GM12865 (cell line): Measurements from ENCODE around the gene UGT1A4.
"Not testable (repeated sequence)": the region's sequence is repeated elsewhere in the genome, so short reads cannot be mapped to it uniquely, and the experiment has no call there.

Source experiments
- DNase-seq: peaks from one replicate; pipeline ENCODE4 v3.0.0; 2010; ENCODE audit warnings: low read depth
- H3K4me3 ChIP-seq: 2 replicates; pipeline ENCODE4 v1.5.1; 2011; ENCODE audit warnings: mild to moderate bottlenecking, low read depth, low read length, control low read depth
- TF ChIP-seq, protein P1 (sequence below): IDR thresholded peaks from 2 replicates; pipeline ENCODE4 v1.5.1; 2011; ENCODE audit warnings: low read length, control low read depth, low read depth, inconsistent platforms; ENCODE audit not compliant: insufficient read depth; ENCODE audit errors: missing control alignments

Gene UGT1A4

DNA sequence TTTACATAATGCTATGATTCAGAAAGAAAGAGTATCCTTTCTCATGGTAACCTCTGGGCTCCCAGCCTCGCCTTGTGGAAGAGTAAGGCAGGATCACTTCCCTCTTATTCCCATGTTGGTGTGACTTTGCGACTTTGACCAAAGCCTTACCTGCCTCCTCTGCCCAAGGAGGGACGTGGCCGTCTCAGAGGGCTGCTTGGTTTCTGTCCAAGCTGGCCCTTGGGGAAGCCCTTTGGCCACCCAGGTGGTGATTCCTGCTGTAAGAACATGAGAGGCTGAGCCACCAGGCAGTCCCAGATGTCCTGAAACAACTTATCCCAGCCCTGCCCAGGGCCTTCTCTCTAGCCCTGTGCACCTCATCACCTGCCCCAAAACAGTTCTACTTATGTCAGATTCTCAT is 19.8 kb upstream of the UGT1A4 start:
- H3K4me3 ChIP-seq: no peak overlapping the region
- TF ChIP-seq, protein P1, sequence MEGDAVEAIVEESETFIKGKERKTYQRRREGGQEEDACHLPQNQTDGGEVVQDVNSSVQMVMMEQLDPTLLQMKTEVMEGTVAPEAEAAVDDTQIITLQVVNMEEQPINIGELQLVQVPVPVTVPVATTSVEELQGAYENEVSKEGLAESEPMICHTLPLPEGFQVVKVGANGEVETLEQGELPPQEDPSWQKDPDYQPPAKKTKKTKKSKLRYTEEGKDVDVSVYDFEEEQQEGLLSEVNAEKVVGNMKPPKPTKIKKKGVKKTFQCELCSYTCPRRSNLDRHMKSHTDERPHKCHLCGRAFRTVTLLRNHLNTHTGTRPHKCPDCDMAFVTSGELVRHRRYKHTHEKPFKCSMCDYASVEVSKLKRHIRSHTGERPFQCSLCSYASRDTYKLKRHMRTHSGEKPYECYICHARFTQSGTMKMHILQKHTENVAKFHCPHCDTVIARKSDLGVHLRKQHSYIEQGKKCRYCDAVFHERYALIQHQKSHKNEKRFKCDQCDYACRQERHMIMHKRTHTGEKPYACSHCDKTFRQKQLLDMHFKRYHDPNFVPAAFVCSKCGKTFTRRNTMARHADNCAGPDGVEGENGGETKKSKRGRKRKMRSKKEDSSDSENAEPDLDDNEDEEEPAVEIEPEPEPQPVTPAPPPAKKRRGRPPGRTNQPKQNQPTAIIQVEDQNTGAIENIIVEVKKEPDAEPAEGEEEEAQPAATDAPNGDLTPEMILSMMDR: no peak

DNA sequence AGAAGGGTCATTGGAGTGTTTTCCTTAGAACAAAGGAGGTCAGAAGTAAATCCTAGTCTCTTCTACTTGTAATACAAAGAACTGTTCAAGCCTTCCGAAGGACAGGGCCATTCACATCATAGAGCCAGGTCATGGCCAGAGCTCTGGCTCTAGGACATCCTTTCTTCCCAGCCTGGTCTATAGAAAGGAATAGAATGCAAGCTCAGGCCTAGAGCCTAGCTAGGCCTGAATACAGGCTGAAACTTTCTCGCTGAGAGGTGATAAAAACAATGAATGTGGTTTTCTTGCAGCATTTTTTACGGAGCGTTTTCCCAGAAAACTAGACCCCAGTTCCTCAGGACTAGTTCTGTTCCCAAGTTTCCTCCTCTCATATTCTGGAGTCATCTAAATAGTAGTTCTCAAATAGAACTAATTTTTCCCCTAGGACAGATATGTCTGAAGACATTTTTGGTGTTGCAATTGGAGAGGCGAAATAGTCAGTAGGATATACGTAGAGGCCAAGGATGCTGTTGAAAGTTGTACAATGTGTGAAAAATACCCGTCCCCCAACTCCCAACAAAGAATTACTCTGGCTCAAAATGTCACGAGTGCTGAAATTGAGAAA is 19.0 kb upstream of the UGT1A4 start:
- TF ChIP-seq, protein P1: no peak
- DNase-seq: no peak

More for the DNA sequence above, 19.8 kb upstream of the UGT1A4 start:
- DNase-seq: no peak

DNA sequence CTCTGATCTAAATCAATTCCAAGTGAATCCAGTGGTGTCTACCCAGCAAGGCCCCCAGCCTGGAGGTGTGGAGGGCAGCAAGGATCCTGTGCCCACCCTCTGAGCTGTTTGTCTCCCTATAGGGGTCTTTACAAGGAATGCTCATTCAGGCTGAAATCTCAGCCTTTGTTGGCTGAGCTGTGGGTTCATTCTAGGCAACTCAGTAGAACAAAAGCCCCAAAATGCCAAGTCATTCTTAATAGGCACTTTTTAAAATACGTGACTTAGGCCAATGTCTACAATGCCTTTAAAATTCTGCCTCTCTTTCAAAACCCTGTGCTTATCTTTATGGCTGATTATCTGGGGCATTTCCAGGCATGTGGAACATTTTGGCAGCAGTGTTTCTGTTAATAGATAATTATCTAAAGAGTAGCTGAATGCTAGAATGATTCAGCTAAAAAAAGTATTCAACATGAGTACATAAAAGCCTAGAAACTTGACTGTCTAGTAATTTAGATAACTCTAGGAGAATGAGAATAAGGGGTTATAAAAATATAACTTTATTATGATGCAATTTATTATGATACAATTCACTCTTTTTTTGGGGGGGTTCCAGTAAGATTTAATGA is 18.4 kb upstream of the UGT1A4 start:
- no peak overlapping the region for H3K4me3 ChIP-seq
- no peak for DNase-seq
- TF ChIP-seq, protein P1: no peak

More for the DNA sequence above, 19.0 kb upstream of the UGT1A4 start:
- H3K4me3 ChIP-seq: no peak overlapping the region

DNA sequence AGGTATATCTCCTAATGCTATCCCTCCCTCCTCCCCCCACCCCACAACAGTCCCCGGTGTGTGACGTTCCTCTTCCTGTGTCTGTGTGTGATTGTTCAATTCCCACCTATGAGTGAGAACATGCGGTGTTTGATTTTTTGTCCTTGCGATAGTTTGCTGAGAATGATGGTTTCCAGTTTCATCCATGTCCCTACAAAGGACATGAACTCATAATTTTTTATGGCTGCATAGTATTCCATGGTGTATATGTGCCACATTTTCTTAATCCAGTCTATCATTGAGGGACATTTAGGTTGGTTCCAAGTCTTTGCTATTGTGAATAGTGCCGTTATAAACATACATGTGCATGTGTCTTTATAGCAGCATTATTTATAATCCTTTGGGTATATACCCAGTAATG is 17.7 kb upstream of the UGT1A4 start:
- DNase-seq, H3K4me3 ChIP-seq: not testable (repeated sequence)

DNA sequence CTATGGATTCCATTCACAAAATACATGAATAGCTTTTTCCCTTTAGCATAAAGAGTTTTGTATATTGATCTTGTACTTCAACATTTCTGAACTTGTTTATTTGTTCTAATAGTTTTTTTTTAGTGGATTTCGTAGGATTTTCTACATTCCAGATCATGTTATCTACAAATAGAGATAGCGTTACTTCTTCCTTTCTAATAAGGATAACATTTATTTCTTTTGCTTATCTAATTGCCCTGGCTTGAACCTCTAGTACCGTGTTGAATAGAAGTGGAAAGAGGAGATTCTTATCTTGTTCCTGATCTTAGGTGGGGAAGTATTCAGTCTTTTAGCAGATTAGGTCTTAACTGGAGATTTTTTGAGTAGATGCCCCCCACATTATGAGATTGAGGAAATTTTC is 16.3 kb upstream of the UGT1A4 start:
- no peak overlapping the region for H3K4me3 ChIP-seq
- TF ChIP-seq, protein P1: no peak
- no peak for DNase-seq

DNA sequence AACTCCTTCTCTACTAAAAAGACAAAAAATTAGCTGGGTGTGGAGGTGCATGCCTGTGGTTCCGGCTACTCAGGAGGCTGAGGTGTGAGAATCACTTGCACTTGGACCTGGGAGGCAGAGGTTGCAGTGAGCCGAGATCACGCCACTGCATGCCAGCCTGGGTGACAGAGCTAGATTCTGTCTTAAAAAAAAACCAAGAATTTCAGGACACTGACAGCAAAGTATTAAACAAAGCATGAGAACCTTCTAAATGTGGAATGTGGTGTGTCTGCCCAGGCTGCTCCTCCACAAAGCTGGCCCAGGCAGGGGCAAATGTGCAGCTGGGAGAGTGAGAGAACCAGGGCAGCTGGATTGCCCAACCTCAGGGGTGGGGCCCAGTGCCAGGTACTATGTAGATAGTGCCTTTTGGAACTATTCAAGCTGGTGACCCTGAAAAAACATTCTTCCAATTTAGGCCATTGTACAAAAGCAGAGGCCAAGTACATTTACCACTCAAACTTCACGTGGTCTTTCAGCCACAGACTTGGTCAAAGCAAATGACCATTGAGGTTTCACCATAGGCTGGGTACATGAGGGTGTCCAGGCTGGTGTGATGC is 12.5 kb upstream of the UGT1A4 start:
- no peak for DNase-seq
- TF ChIP-seq, protein P1: no peak
- no peak overlapping the region for H3K4me3 ChIP-seq

DNA sequence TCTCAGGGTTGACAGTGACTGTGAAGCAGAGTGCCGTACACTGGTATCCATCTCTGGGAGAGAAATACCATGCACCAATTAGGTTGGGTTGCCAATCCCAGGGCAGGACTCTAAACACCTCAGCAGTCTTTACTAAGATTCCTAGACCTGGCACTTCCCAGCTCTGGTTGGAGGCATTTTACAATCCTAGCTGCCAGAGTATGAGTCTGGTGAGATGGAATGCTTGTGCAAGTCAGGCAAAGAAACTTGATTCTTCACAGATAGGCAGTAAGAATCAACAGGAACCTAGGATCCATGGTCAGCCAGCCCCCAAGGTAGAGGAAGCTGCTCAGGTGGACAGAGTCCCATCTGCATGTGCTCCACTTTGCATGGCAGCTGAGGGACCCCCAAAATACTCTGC is 11.8 kb upstream of the UGT1A4 start:
- H3K4me3 ChIP-seq: no peak overlapping the region
- TF ChIP-seq, protein P1: no peak
- DNase-seq: no peak
